ENCODE measurements around the gene ADRA2C.

- TF ChIP-seq POLR2A (IDR thresholded peaks at IDR 0.05) (no peak), CTCF (IDR thresholded peaks at IDR 0.05) (no peak)
These were observed 13.3 kb downstream of the ADRA2C start for GRCh38 chr4:3779509-3779908.
